Uterus (tissue), 2 donors: Measurements from ENCODE around the gene MMP2.

ENCODE experiments used
- POLR2A ChIP-seq, 2 donors: fragments of 450-650 bp; IDR thresholded peaks; one replicate each; pipeline ENCODE4 v1.6.1; 2016; ENCODE audit warnings: antibody characterized with exemption in 2 of 2, mild to moderate bottlenecking in 1 of 2, moderate library complexity in 1 of 2
- TF ChIP-seq, protein P1 (sequence below), 4 experiments: fragments of 200-600 bp in 2 of 4; fragments of 450-650 bp in 2 of 4; sonication (generic) in 2 of 4; IDR thresholded peaks; one replicate each; pipeline ENCODE4 v1.5.1; 2016 to 2019; ENCODE audit warnings: antibody characterized with exemption in 4 of 4, mild to moderate bottlenecking in 2 of 4, moderate library complexity in 1 of 4

DNA sequence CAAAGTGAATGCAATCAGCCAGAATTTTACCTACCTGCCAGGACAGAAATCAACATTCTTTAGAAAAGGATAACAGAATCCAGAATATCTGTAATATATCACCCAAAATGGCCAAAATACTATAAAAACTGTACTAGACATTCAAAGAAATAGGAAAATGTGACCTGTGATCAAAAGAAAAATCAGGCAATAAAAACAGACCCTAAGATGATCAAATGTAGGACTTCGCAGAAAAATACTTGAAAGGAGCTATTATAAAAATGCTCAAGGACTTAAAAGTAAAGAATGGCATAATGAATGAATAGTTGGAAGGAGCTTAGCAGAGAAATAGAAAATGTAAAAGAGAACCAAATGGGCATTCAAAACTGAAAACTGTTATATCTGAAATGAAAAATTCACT is 33.9 kb downstream of the MMP2 start:
- no peak for TF ChIP-seq POLR2A (IDR thresholded peaks at IDR 0.05)
- TF ChIP-seq, protein P1, sequence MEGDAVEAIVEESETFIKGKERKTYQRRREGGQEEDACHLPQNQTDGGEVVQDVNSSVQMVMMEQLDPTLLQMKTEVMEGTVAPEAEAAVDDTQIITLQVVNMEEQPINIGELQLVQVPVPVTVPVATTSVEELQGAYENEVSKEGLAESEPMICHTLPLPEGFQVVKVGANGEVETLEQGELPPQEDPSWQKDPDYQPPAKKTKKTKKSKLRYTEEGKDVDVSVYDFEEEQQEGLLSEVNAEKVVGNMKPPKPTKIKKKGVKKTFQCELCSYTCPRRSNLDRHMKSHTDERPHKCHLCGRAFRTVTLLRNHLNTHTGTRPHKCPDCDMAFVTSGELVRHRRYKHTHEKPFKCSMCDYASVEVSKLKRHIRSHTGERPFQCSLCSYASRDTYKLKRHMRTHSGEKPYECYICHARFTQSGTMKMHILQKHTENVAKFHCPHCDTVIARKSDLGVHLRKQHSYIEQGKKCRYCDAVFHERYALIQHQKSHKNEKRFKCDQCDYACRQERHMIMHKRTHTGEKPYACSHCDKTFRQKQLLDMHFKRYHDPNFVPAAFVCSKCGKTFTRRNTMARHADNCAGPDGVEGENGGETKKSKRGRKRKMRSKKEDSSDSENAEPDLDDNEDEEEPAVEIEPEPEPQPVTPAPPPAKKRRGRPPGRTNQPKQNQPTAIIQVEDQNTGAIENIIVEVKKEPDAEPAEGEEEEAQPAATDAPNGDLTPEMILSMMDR (IDR thresholded peaks at IDR 0.05), result no peak
